HL-60 (cell line): ENCODE data around the gene SLC25A14.

Source experiments
- POLR2AphosphoS5 ChIP-seq: IDR thresholded peaks from 2 replicates; pipeline ENCODE4 v1.6.1; 2012; ENCODE audit warnings: low read depth
- TF ChIP-seq, protein P1 (sequence below): IDR thresholded peaks from one replicate; pipeline ENCODE4 v1.5.1; 2011; ENCODE audit warnings: low read length, control low read depth, inconsistent platforms; ENCODE audit not compliant: insufficient read depth
- TF ChIP-seq, protein P2 (sequence below): IDR thresholded peaks from 2 replicates; pipeline ENCODE4 v1.6.1; 2012; ENCODE audit warnings: low read depth; ENCODE audit not compliant: insufficient replicate concordance

DNA sequence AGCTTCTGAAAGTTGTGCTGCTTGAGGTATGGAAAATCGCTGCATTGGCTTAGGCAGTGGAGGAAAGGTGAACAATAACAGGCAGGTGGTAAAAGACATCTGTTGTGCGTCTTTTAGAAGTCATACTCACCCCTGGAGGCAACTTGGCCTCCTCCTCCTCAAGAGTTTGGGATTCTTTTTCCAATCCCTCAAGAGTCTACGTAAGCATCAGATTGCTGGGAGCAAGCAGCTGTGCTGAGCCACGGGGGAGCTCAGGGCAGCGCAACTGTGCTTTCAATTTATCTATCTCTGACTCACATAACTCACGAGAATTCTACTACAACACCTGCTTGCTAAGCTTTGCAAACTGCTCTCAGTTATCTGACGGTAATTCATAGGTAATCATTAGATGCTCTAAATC, 55.6 kb downstream of the SLC25A14 start:
- TF ChIP-seq POLR2AphosphoS5, result no peak
- TF ChIP-seq, protein P1, sequence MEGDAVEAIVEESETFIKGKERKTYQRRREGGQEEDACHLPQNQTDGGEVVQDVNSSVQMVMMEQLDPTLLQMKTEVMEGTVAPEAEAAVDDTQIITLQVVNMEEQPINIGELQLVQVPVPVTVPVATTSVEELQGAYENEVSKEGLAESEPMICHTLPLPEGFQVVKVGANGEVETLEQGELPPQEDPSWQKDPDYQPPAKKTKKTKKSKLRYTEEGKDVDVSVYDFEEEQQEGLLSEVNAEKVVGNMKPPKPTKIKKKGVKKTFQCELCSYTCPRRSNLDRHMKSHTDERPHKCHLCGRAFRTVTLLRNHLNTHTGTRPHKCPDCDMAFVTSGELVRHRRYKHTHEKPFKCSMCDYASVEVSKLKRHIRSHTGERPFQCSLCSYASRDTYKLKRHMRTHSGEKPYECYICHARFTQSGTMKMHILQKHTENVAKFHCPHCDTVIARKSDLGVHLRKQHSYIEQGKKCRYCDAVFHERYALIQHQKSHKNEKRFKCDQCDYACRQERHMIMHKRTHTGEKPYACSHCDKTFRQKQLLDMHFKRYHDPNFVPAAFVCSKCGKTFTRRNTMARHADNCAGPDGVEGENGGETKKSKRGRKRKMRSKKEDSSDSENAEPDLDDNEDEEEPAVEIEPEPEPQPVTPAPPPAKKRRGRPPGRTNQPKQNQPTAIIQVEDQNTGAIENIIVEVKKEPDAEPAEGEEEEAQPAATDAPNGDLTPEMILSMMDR, result no peak
- TF ChIP-seq, protein P2, sequence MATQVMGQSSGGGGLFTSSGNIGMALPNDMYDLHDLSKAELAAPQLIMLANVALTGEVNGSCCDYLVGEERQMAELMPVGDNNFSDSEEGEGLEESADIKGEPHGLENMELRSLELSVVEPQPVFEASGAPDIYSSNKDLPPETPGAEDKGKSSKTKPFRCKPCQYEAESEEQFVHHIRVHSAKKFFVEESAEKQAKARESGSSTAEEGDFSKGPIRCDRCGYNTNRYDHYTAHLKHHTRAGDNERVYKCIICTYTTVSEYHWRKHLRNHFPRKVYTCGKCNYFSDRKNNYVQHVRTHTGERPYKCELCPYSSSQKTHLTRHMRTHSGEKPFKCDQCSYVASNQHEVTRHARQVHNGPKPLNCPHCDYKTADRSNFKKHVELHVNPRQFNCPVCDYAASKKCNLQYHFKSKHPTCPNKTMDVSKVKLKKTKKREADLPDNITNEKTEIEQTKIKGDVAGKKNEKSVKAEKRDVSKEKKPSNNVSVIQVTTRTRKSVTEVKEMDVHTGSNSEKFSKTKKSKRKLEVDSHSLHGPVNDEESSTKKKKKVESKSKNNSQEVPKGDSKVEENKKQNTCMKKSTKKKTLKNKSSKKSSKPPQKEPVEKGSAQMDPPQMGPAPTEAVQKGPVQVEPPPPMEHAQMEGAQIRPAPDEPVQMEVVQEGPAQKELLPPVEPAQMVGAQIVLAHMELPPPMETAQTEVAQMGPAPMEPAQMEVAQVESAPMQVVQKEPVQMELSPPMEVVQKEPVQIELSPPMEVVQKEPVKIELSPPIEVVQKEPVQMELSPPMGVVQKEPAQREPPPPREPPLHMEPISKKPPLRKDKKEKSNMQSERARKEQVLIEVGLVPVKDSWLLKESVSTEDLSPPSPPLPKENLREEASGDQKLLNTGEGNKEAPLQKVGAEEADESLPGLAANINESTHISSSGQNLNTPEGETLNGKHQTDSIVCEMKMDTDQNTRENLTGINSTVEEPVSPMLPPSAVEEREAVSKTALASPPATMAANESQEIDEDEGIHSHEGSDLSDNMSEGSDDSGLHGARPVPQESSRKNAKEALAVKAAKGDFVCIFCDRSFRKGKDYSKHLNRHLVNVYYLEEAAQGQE, result no peak
